Stimulated activated CD4-positive, alpha-beta T cell treated with anti-CD3 and anti-CD28 coated beads, TNF-alpha, amount 100 ng/mL, for 1 hour (primary cell): Measurements from ENCODE around the gene ITPR1.

Experiments
- DNase-seq, 3 donors: peaks; one replicate each; pipeline ENCODE4 v3.0.0-alpha.2; 2020; ENCODE audit warnings: low read depth in 3 of 3, low spot score in 1 of 3

The ITPR1 gene

DNA sequence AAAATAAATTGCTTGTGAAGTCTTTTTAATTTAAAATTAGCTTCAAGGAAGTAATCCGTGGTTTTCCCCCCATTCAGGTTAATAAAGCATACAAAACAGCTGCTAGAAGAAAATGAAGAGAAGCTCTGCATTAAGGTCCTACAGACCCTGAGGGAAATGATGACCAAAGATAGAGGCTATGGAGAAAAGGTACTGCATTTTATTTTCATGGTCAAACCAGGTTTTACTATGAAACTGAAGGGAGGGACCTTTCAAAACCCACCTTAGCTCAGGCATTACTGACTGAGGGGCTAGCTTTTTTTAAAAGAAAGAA is 218.5 kb downstream of the ITPR1 start:
- no peak for DNase-seq

DNA sequence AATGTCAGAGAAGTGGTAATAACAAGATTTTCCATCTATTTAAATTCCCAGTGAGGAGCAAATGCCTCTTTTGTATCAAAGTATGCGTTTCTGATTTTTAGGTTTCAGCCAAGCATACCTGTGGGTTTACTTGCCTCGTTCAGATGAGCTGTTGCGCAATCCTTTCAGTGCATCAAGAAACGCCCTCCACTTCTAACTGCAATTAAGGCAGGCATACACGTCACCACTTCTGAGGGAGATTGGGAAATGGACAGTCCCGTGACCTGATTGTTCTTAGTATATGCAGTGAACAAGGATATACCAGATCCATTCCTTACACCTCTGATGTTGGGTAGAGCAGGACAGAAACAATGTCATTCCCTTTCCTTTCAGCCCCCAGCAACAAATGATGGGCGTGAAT is 219.0 kb downstream of the ITPR1 start:
- DNase-seq, result no peak

- no peak for DNase-seq
Measured at GRCh38 chr3:4714045-4714444, 220.9 kb downstream of the ITPR1 start.

DNA sequence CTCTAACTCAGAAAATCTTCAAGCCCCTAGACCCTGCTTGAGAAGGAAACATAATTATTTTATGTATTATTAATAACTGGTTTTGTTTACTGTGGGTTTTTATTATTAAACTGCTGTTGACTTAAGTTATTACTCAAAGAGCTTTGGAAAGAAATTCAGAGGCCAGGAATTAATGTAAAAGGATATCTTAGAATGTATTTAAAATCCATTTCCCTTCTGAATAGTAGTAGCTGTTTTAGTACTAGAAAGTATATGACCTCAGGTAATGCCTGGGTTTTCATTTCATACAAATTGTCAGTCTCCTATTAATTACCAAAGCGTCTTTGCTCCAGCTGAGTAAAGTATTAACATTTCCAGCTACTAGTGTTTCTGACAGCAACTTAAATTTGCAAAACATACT is 223.1 kb downstream of the ITPR1 start:
- DNase-seq, result no peak

- no peak for DNase-seq
Measured at GRCh38 chr3:4716706-4717362, 223.7 kb downstream of the ITPR1 start.

GRCh38 chr3:4717363-4717740 is 224.2 kb downstream of the ITPR1 start:
- no peak for DNase-seq

DNA sequence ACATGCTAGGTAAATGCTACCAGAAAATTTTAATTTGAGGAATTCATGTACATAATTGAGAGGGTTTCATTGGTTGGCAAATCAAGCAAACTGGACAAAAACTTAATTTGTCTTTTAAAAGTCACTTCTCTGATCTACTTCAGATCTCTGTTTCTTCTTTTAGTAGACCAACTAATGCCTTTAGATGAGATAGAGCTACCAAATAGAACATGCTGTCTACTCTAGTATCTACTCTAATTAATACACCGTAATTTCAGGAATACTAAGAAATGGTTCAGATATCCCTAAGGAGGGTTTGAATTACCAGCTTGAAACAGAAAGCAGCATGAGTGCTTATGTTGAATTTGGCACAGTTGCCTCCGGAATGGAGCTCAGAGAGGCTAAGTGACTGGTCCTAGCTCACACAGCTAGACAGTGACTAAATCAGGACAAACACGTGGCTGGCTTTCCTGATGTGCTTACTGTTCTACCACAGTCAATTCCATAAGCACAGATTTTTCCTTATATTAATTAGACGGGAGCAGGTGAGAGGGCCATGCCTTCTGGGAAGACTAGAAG is 225.1 kb downstream of the ITPR1 start:
- no peak for DNase-seq

GRCh38 chr3:4719046-4719501 is 225.9 kb downstream of the ITPR1 start:
- no peak for DNase-seq

DNA sequence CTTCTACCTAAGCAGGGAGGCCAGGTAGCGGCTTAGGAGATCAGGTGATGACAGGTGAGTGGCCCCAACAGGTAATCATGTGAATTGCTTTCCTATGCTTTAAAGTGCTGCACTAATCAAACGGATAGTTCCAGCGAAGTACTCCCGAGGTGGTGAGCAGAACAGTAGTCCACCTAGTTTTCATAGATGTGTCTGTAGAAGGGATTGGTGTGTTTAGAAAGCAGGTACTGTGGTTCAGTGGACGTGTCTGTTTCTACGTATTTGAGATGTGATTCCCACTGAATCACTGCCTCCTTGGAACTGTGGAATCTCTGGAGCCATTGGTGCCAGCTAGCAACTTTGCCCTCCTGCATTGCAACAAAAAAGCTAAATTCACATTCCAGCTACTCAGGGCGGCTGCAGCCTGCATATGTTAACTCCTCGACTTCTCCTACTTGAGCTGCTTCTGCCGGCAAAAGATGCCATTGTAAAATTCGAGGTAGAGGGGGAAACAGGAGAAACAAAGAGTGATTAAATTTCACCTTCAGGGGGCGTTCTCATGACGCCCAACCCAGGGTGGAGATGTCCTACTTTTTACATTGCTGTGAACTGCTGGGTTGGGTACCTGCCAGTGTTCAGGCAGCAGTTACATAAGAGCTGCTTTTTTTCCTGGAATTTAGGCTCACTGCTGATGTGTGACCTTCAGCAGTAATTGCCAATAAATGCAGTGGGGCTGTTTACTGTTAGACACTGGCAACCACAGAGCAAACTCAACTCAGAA is 227.3 kb downstream of the ITPR1 start:
- no peak for DNase-seq

- no peak for DNase-seq
Measured at GRCh38 chr3:4721511-4721911, 228.4 kb downstream of the ITPR1 start.

GRCh38 chr3:4722103-4722502 is 229.0 kb downstream of the ITPR1 start:
- DNase-seq, result no peak

DNA sequence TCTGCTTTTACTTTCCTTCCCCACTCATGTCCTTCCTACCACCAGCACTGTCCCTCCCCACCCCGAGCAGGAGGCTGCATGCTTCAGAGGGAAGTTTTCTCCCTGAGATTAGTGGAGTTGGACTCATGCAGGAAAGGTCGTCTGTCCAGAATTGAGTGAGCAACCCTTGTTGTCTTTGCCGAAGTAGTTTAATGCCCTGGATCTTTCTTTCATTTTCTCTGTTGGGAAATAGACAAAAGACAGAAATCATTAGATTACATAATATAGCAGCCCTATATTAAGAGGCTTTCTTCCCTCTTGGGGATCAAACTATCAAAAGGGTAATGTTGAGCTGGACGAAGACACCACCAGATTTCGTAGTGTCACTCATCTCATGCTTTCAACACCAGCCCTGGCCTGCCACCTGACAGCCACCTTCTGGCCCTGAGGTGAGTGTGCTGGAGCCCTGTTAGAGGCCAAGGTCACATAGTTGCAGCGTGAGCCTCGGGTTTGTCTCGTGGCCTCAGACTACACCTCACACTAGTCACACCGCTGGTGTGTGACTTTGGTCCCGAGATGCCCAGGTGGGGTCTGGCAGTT is 231.0 kb downstream of the ITPR1 start:
- DNase-seq, result no peak

- DNase-seq, result no peak
Measured at GRCh38 chr3:4726549-4726948, 233.4 kb downstream of the ITPR1 start.

GRCh38 chr3:4729061-4729973 is 236.2 kb downstream of the ITPR1 start:
- no peak for DNase-seq

- no peak for DNase-seq
Measured at GRCh38 chr3:4730719-4731118, 237.6 kb downstream of the ITPR1 start.

DNA sequence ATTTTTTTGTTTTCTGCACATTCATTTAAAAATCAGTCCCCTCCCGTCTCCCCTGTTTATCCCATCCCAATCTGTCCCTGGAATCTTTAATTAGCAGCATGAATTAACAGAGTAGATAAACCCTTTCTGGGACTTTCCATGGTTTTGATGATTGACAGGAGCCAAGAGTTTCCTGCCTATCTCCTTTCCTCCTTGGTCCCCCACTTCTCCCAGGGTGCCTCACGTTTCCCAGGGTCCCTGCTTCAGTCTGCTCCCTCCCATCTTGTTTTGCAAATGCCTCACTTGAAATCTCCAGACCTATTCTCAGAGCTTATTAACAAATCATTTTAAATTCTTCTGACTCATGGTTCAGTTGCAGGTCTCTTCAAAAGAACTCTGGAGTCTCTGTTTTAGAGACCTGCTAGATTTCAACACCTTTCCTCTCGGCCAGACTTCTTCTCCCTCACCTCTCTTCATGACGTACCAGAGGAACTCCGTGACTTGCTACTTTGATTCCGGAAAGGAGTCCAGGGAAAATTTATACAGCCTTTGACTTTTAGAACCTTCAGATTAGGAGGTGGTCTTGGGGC is 238.5 kb downstream of the ITPR1 start:
- no peak for DNase-seq

DNA sequence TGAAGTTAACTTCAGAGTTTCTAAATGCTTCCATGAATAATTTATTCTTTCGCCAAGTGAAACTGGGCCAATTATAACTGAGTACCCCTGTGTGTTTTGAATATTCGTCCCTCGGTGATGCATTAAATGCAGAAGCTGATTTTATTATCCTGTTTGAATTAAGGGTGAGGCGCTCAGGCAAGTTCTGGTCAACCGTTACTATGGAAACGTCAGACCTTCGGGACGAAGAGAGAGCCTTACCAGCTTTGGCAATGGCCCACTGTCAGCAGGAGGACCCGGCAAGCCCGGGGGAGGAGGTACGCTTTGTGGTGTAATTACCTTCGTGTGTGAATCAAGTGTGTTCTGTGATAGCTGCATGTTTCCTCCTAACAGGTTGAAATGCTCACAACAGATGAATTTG is 239.8 kb downstream of the ITPR1 start:
- no peak for DNase-seq

DNA sequence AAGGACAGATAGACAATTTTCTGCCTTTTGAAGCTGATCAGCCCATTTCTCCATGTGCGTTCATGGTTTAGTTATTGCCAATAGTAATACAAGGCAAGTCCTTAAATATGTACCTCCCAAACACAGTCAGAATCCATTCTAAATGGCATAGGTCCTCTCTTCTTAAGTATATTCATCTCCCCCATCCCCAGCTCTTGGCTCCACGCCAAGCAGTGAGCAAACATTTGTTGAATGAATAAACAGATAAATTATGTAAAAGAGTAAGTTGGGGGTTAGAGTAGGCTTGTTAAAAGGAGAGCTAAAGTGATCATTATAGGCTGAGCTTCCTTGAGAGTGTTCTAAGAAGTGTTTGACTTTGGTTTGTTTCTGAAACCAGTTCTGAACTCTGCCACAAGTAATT is 241.3 kb downstream of the ITPR1 start:
- DNase-seq, result no peak

- no peak for DNase-seq
Measured at GRCh38 chr3:4735243-4735642, 242.1 kb downstream of the ITPR1 start.

DNA sequence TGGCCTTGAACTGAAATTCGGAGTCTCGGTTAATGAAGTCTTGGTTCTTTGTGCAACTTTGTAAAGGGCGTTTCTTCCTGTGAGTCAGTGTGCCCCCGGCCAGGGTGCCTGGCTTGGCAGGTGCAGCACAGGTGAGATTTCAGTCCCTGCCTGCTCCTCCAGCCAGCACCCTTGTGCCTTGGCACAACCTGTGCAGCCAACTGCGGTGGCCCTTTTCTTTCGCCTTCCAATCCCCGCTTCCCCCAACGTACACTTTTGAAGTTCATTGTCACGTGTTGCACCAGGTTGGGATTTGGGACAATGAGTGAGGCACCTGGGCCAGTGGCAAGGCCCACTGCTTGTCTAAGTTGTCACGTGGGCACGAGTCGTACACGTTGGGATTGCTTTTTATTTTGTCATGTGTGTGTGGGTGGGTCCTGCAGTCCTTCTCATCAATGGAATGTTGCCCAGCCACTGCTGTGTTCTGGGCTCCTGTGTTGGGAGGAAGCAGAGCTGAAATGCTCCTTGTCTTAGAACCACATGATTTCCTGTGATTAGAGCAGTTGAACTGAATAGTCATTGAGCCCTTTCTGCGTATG is 243.2 kb downstream of the ITPR1 start:
- no peak for DNase-seq
